Panc1 (cell line): ENCODE results near the gene JPH2.

Experiments
- CTCF ChIP-seq: fragments of 450-650 bp; IDR thresholded peaks from 2 replicates; pipeline ENCODE4 v1.5.1; 2017; ENCODE audit warnings: mild to moderate bottlenecking
- SIN3A ChIP-seq: IDR thresholded peaks from 2 replicates; pipeline ENCODE4 v1.6.1; 2012; ENCODE audit warnings: low read depth, mild to moderate bottlenecking, low read length, moderate library complexity, borderline replicate concordance; ENCODE audit not compliant: insufficient read depth

- TF ChIP-seq CTCF (no peak), SIN3A (no peak)
Measured at GRCh38 chr20:44195605-44196004, 8.6 kb upstream of the JPH2 start.
